KMS-11 (cell line): ENCODE results near the gene CCDC149.

Source experiments
- H2AFZ ChIP-seq: fragments of 200-600 bp; sonication (generic); 2 replicates; pipeline ENCODE4 v1.6.1; 2016; ENCODE audit warnings: antibody characterized with exemption, mixed run types, low read depth
- H3K27ac ChIP-seq: fragments of 200-600 bp; sonication (generic); 2 replicates; pipeline ENCODE4 v1.6.1; 2016; ENCODE audit warnings: mild to moderate bottlenecking, mixed run types
- H3K27me3 ChIP-seq: fragments of 200-600 bp; sonication (generic); 2 replicates; pipeline ENCODE4 v1.6.1; 2017; ENCODE audit warnings: mild to moderate bottlenecking, low read depth, mixed run types, moderate library complexity; ENCODE audit not compliant: insufficient read depth
- H3K36me3 ChIP-seq: fragments of 200-600 bp; sonication (generic); 2 replicates; pipeline ENCODE4 v1.6.1; 2017; ENCODE audit warnings: mild to moderate bottlenecking, mixed run types; ENCODE audit not compliant: insufficient read depth
- H3K4me1 ChIP-seq: fragments of 200-600 bp; sonication (generic); 2 replicates; pipeline ENCODE4 v1.6.1; 2016; ENCODE audit warnings: mild to moderate bottlenecking, low read depth, mixed run types; ENCODE audit not compliant: poor library complexity, severe bottlenecking
- H3K4me2 ChIP-seq: fragments of 200-600 bp; sonication (generic); 2 replicates; pipeline ENCODE4 v1.7.0; 2016; ENCODE audit warnings: mild to moderate bottlenecking, mixed run types
- H3K4me3 ChIP-seq: fragments of 200-600 bp; sonication (generic); IDR thresholded peaks from 2 replicates; pipeline ENCODE4 v1.6.1; 2017; ENCODE audit warnings: low read depth, low read length, mixed read lengths; ENCODE audit not compliant: insufficient read depth
- H3K79me2 ChIP-seq: fragments of 200-600 bp; sonication (generic); 2 replicates; pipeline ENCODE4 v1.6.1; 2016; ENCODE audit warnings: low read depth, mixed run types; ENCODE audit not compliant: insufficient read depth
- H3K9ac ChIP-seq: fragments of 200-600 bp; sonication (generic); 2 replicates; pipeline ENCODE4 v1.6.1; 2016; ENCODE audit warnings: mild to moderate bottlenecking, mixed run types
- H4K20me1 ChIP-seq: fragments of 200-600 bp; sonication (generic); 2 replicates; pipeline ENCODE4 v1.6.1; 2016; ENCODE audit warnings: mild to moderate bottlenecking, mixed run types; ENCODE audit not compliant: insufficient read depth
- TF ChIP-seq, protein P1 (sequence below): fragments of 200-600 bp; sonication (generic); conservative IDR thresholded peaks from 2 replicates; pipeline ENCODE4 v1.6.1; 2017; ENCODE audit warnings: low read depth, mild to moderate bottlenecking, antibody characterized with exemption, low read length, moderate library complexity, mixed read lengths

CCDC149 gene

DNA sequence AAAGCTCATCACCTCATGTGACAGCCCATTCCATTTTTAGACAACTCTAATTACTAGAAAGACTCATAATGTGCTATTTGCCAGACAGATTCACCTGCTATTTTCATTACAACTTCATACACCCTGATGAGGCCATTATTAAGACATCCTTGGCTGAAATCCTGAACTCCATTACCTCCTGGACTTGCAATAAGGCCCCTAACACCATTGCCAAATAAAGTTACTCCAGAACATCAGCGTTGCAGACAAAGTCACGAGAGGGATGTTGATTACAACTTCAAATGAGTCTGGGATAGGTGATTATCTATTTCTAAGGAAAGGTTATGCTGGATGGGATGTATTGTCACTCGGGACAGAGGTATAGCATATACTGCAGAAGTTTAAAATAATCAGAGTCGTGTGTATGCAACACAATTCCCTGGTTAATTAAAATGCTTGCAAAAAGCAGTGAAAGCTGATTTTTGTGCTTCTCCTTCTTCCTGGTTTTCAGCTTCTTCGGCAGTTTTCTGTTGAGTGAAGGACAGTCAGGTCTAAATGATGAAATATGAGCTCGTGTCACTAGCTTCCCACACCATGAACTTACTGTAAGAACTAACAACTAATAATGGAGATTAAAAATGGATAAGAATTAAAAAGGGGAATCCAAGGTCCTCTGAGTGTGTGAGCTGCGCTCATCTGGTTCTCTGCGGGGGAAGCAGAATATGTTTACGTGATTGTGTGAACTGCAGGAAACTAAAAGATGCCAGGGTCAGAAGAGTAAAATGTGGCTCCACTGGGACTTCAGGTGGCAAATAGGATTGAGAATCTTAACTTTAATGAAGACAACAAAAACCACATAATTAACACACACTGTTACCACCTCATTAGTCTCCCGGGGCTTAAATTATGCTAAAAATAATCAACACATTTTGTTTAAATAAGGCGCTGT is 135.0 kb downstream of the CCDC149 start:
- no peaks in the 10 kb centered on the region for H3K4me1 ChIP-seq
- H3K4me3 ChIP-seq, result no peak overlapping the region
- no peaks in the 10 kb centered on the region for H3K79me2 ChIP-seq
- TF ChIP-seq, protein P1, sequence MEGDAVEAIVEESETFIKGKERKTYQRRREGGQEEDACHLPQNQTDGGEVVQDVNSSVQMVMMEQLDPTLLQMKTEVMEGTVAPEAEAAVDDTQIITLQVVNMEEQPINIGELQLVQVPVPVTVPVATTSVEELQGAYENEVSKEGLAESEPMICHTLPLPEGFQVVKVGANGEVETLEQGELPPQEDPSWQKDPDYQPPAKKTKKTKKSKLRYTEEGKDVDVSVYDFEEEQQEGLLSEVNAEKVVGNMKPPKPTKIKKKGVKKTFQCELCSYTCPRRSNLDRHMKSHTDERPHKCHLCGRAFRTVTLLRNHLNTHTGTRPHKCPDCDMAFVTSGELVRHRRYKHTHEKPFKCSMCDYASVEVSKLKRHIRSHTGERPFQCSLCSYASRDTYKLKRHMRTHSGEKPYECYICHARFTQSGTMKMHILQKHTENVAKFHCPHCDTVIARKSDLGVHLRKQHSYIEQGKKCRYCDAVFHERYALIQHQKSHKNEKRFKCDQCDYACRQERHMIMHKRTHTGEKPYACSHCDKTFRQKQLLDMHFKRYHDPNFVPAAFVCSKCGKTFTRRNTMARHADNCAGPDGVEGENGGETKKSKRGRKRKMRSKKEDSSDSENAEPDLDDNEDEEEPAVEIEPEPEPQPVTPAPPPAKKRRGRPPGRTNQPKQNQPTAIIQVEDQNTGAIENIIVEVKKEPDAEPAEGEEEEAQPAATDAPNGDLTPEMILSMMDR, result no peak
- H4K20me1 ChIP-seq, result no peaks in the 10 kb centered on the region
- H2AFZ ChIP-seq, result no peak overlapping the region
- no peaks in the 10 kb centered on the region for H3K36me3 ChIP-seq
- H3K27me3 ChIP-seq, result no peaks in the 10 kb centered on the region
- no peak overlapping the region for H3K27ac ChIP-seq
- H3K4me2 ChIP-seq, result no peak overlapping the region
- no peak overlapping the region for H3K9ac ChIP-seq

DNA sequence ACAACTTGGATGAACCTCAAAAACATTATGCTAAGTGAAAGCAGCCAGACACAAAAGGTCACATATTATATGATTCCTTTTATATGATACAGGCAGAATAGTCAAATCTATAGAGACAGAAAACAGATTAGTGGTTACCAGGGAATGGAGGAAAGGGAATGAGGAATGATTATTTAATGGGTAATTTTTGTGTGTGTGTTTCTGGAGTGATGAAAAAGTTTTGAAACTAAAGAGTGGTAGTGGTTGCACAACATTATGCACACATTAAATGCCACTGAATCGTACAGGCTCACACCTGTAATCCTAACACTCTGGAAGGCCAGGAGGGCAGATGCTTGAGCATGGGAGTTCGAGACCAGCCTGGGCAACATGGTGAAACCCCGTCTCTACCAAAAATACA is 137.1 kb downstream of the CCDC149 start:
- no peaks in the 10 kb centered on the region for H3K4me1 ChIP-seq
- no peaks in the 10 kb centered on the region for H3K79me2 ChIP-seq
- no peak overlapping the region for H3K4me3 ChIP-seq
- H3K4me2 ChIP-seq, result no peak overlapping the region
- H3K27ac ChIP-seq, result no peak overlapping the region
- no peak overlapping the region for H3K9ac ChIP-seq
- H3K36me3 ChIP-seq, result no peaks in the 10 kb centered on the region
- no peaks in the 10 kb centered on the region for H3K27me3 ChIP-seq
- no peaks in the 10 kb centered on the region for H4K20me1 ChIP-seq
- H2AFZ ChIP-seq, result no peak overlapping the region
- TF ChIP-seq, protein P1, result no peak

DNA sequence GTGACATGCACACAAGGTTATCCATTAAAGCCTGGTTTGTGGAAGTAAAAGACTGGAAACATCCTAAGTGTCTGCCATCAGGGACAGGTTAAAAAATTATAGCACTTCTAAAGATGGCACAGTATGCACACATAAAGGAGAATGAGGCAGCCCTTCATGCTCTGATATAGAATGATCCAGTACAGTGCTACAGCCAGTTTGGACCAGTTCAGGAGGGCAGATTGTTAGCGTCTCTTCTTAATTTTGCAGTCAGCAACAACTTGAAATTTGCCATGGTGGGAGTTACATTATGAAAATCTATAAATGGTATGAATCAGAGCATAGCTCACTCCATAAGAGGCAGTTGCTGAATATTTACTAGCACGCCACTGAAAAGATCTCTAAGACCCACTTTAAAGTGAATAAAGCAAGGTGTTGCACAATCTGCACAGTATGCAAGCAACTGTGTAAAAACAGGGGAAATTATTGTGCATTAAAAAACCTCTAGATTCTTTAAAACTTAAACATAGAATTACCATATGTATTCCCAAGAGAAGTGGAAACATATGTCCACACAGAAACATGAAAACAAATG is 137.7 kb downstream of the CCDC149 start:
- H3K4me1 ChIP-seq, result no peaks in the 10 kb centered on the region
- no peak overlapping the region for H3K9ac ChIP-seq
- H3K27ac ChIP-seq, result no peak overlapping the region
- no peaks in the 10 kb centered on the region for H4K20me1 ChIP-seq
- no peak overlapping the region for H2AFZ ChIP-seq
- no peaks in the 10 kb centered on the region for H3K36me3 ChIP-seq
- TF ChIP-seq, protein P1, result no peak
- no peaks in the 10 kb centered on the region for H3K79me2 ChIP-seq
- H3K4me2 ChIP-seq, result no peak overlapping the region
- no peak overlapping the region for H3K4me3 ChIP-seq
- H3K27me3 ChIP-seq, result no peaks in the 10 kb centered on the region

DNA sequence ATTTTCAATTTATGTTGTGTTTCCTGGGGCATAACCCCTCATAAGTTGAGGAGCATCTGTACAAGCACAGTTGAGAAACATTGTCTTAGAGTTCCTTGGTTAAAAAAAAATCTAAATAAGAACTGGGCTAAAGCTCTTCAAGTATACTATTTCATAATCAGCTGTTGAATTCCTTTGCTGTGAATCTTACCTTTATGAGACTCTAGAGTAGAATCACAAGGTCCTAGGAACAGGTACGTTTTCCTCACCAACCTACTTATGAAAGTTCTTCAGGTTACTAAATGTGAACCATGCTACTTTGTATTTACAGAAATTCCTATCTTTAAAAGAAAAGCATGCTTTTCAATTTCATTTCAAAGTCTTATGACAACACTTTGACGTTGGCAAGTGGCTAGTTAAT is 138.4 kb downstream of the CCDC149 start:
- no peak overlapping the region for H3K4me3 ChIP-seq
- H4K20me1 ChIP-seq, result no peaks in the 10 kb centered on the region
- no peak overlapping the region for H3K27ac ChIP-seq
- H2AFZ ChIP-seq, result no peak overlapping the region
- H3K79me2 ChIP-seq, result no peaks in the 10 kb centered on the region
- no peaks in the 10 kb centered on the region for H3K27me3 ChIP-seq
- H3K4me2 ChIP-seq, result no peak overlapping the region
- no peaks in the 10 kb centered on the region for H3K36me3 ChIP-seq
- H3K4me1 ChIP-seq, result no peaks in the 10 kb centered on the region
- no peak overlapping the region for H3K9ac ChIP-seq
- TF ChIP-seq, protein P1, result no peak
